GM19025 (cell line): Measurements from ENCODE around the gene SOX6.
"Not testable (repeated sequence)": the region's sequence is repeated elsewhere in the genome, so short reads cannot be mapped to it uniquely, and the experiment has no call there.

ENCODE experiments used
- ATAC-seq: cut with Tn5 transposase; IDR thresholded peaks from one replicate; pipeline ENCODE4 v1.9.1; 2021; ENCODE audit warnings: mild to moderate bottlenecking, low read depth, moderate library complexity; ENCODE audit not compliant: unreplicated experiment

Gene SOX6

DNA sequence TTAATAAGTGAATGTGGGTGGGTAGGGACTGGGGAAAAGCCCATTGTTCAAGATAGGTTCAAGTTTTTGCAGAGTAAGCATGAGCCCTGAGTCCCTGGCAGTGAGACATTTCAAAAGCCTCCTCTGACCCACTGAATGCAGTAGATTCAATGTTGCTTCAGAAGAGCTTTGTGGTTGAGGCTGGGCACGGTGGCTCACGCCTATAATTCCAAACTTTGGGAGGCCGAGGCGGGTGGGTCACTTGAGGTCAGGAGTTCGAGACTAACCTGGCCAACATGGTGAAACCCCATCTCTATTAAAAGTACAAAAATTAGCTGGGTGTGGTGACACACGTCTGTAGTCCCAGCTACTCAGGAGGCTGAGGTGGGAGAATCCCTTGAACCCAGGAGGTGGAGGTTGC is 433.6 kb downstream of the SOX6 start:
- ATAC-seq, result not testable (repeated sequence)

GRCh38 chr11:15920856-15921629 is 435.3 kb downstream of the SOX6 start:
- no peak for ATAC-seq

GRCh38 chr11:15918674-15919073 is 437.7 kb downstream of the SOX6 start:
- no peak for ATAC-seq

- no peak for ATAC-seq
Observed at GRCh38 chr11:15918212-15918611, 438.1 kb downstream of the SOX6 start.
